ENCODE results near the gene CSTB.

CSTB gene

DNA sequence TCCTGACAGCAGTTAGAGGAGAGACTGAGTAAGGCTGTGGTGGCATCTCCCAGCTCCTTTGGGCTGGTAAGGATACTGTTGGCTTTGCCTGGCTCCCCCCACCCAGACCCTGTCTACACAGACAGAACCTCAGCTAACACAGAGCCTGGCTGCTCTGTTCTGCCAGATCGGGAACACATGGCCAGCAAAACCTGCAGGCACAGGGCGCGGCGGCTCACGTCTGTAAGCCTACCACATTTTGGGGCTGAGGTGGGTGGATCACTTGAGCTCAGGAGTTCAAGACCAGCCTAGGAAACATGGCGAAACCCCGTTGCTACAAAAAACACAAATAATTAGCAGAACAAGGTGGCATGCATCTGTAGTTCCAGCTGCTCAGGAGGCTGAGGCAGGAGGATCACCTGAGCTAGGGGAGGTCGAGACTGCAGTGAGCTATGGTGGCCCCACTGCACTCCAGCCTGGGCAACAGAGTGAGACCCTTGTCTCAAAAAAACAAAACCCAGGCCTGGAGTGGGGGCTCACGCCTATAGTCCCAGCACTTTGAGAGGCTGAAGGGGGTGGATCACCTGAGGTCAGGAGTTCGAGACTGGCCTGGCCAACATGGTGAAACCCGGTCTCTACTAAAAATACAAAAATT is 6.7 kb downstream of the CSTB start:
- TF ChIP-seq, protein P1, sequence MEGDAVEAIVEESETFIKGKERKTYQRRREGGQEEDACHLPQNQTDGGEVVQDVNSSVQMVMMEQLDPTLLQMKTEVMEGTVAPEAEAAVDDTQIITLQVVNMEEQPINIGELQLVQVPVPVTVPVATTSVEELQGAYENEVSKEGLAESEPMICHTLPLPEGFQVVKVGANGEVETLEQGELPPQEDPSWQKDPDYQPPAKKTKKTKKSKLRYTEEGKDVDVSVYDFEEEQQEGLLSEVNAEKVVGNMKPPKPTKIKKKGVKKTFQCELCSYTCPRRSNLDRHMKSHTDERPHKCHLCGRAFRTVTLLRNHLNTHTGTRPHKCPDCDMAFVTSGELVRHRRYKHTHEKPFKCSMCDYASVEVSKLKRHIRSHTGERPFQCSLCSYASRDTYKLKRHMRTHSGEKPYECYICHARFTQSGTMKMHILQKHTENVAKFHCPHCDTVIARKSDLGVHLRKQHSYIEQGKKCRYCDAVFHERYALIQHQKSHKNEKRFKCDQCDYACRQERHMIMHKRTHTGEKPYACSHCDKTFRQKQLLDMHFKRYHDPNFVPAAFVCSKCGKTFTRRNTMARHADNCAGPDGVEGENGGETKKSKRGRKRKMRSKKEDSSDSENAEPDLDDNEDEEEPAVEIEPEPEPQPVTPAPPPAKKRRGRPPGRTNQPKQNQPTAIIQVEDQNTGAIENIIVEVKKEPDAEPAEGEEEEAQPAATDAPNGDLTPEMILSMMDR (IDR thresholded peaks at IDR 0.05; ENCODE audit: poor library complexity, severe bottlenecking) = no peak
- Histone ChIP-seq H3K4me1 (ENCODE audit: insufficient read depth, poor library complexity, severe bottlenecking) (peaks cover 24% of the 10 kb centered on the region), H3K4me3 (ENCODE audit: severe bottlenecking) (no peak overlapping the region), H3K36me3 (ENCODE audit: low read depth) (peaks cover 12% of the 10 kb centered on the region), H3K27me3 (ENCODE audit: insufficient read depth, poor library complexity, severe bottlenecking) (no peaks in the 10 kb centered on the region), H3K27ac (ENCODE audit: poor library complexity, severe bottlenecking) (peak overlapping the region; percentile 82), H3K9me3 (ENCODE audit: severe bottlenecking) (no peaks in the 10 kb centered on the region)
- ATAC-seq (ENCODE audit: low read depth) = no peak
- DNase-seq (ENCODE audit: low spot score) = no peak

DNA sequence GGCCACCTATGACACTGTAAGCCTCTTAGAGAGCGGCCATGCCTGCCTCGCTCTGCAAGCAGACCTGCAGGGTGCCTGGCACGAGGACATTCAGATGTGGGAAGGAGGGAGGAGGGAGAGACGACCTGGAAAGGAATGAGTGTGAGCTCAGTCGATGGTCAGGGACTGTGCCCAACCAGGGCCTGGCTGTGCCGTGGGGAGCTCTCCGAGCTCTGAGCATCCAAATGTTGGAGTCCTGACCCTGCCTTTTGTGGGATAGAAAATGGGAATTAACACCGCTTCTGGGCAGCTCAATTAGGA is 7.3 kb downstream of the CSTB start:
- DNase-seq (ENCODE audit: low spot score) (no peak), ATAC-seq (ENCODE audit: low read depth) (no peak)
- no peaks in the 10 kb centered on the region for H3K27me3 ChIP-seq (ENCODE audit: insufficient read depth, poor library complexity, severe bottlenecking)
- TF ChIP-seq, protein P1 (IDR thresholded peaks at IDR 0.05; ENCODE audit: poor library complexity, severe bottlenecking) = no peak
- H3K4me1 ChIP-seq (ENCODE audit: insufficient read depth, poor library complexity, severe bottlenecking) = peaks cover 28% of the 10 kb centered on the region
- H3K4me3 ChIP-seq (ENCODE audit: severe bottlenecking) = no peak overlapping the region
- peaks cover 5% of the 10 kb centered on the region for H3K36me3 ChIP-seq (ENCODE audit: low read depth)
- peak overlapping the region; percentile 82 for H3K27ac ChIP-seq (ENCODE audit: poor library complexity, severe bottlenecking)
- H3K9me3 ChIP-seq (ENCODE audit: severe bottlenecking) = no peaks in the 10 kb centered on the region

DNA sequence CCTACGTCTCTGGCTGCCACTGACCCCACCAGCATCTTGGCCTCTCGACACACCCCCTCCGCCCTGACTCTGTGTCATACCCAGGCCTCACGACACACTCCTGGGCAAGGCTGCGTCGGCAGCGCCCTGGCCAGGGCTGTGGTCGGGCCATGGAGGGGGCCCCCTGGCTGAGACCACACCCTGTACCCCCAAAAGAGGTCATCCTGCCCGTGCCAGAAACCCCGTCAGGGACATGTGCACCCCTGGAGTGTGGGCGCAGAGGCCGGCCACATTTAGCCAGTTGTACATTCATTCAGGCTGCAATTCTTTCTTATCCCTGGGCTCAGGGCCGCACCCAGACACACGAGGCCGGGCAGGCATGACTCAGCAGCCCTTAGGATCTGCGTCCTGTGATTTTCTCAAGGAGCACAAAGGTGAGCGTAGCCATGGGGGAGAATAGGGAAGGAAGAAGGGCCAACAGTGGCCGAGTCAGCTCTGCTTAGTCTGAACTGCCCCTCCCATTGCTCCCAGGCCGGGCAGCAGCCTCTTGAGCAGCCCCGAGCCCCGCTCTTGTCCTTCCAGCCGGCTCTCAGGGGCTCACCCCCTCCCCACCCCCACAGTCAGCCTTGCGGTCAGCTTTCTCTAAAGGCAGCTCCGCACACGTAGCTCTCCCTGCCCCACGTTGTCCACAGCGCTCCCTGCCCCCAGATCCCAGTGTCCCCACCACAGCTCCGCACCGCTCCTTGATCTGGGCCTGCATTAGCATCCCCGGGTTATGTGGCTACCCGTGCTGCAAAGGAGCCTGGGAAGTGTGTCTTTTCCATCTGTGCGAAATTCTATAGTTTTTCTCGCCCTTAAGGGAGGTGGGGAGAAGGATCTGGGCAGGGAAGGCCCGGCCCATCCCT is 7.9 kb downstream of the CSTB start:
- H3K4me3 ChIP-seq (ENCODE audit: severe bottlenecking) = no peak overlapping the region
- ATAC-seq (ENCODE audit: low read depth) (peak; percentile 76), DNase-seq (ENCODE audit: low spot score) (no peak)
- H3K27me3 ChIP-seq (ENCODE audit: insufficient read depth, poor library complexity, severe bottlenecking) = no peaks in the 10 kb centered on the region
- TF ChIP-seq, protein P1 (IDR thresholded peaks at IDR 0.05; ENCODE audit: poor library complexity, severe bottlenecking) = no peak
- peaks cover 3% of the 10 kb centered on the region for H3K36me3 ChIP-seq (ENCODE audit: low read depth)
- peaks cover 28% of the 10 kb centered on the region for H3K4me1 ChIP-seq (ENCODE audit: insufficient read depth, poor library complexity, severe bottlenecking)
- peak overlapping the region; percentile 82 for H3K27ac ChIP-seq (ENCODE audit: poor library complexity, severe bottlenecking)
- no peaks in the 10 kb centered on the region for H3K9me3 ChIP-seq (ENCODE audit: severe bottlenecking)

DNA sequence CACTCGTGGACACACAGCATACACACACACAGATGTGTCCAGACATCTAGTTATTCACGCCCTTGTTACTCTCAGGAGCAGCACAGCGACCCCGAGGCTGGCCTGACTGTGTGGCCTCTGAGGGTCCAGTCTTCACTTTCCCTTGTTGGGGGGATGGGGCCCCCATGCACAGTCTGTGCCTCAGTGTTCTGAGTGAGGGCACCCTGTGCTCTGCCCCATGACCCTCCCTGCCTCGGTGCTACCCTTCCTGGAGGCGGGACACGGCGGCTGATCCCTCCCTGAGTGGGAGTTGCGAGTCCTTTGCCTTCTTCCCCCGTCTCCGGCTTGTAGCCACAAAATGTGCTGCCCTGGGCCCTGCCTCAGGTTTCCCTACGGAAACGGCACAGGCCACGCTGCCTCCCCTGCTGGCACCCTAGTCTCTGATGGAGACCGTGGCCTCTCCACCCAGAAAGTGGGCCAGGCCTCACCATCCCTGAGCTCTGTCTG is 8.6 kb downstream of the CSTB start:
- TF ChIP-seq, protein P1 (IDR thresholded peaks at IDR 0.05; ENCODE audit: poor library complexity, severe bottlenecking) = no peak
- no peak for DNase-seq (ENCODE audit: low spot score)
- H3K4me3 ChIP-seq (ENCODE audit: severe bottlenecking) = no peak overlapping the region
- peaks cover 28% of the 10 kb centered on the region for H3K4me1 ChIP-seq (ENCODE audit: insufficient read depth, poor library complexity, severe bottlenecking)
- H3K27me3 ChIP-seq (ENCODE audit: insufficient read depth, poor library complexity, severe bottlenecking) = no peaks in the 10 kb centered on the region
- no peak for ATAC-seq (ENCODE audit: low read depth)
- peak overlapping the region; percentile 82 for H3K27ac ChIP-seq (ENCODE audit: poor library complexity, severe bottlenecking)
- H3K9me3 ChIP-seq (ENCODE audit: severe bottlenecking) = no peaks in the 10 kb centered on the region
- H3K36me3 ChIP-seq (ENCODE audit: low read depth) = peaks cover 8% of the 10 kb centered on the region

Data from RWPE2 (cell line).